ENCODE data around the gene PPP2R2B. TPM values are rescaled to one million over a fixed set of nuclear protein-coding genes. Genes with fewer than 3 reads are reported as not detected.

The PPP2R2B gene
- total RNA-seq, 2 donors from 2014 or later = 9.5 to 29.8 TPM

GRCh38 chr5:146818822-146819221, 59.7 kb downstream of the PPP2R2B start:
- Histone ChIP-seq H3K9me3 (no peaks in the 10 kb centered on the region), H3K36me3 (no peaks in the 10 kb centered on the region), H3K4me3 (no peak overlapping the region), H3K27me3 (replicated peaks; ENCODE audit: insufficient read depth) (no peaks in the 10 kb centered on the region), H3K4me1 (ENCODE audit: control insufficient read depth in 1 of 2, low read depth in 2 of 2) (peaks cover 0 to 23% of the 10 kb centered on the region in 2 donors), H3K27ac (no peak overlapping the region)
- DNase-seq (ENCODE audit: low spot score) (no peak), ATAC-seq (ENCODE audit: insufficient number of reproducible peaks, low FRiP score, low read depth) (no peak)
- no peak for TF ChIP-seq CTCF (IDR thresholded peaks at IDR 0.05)

GRCh38 chr5:146817973-146818372, 60.6 kb downstream of the PPP2R2B start:
- H3K36me3 ChIP-seq = no peaks in the 10 kb centered on the region
- TF ChIP-seq CTCF (IDR thresholded peaks at IDR 0.05) = no peak
- H3K9me3 ChIP-seq = no peaks in the 10 kb centered on the region
- DNase-seq (ENCODE audit: low spot score) (no peak), ATAC-seq (ENCODE audit: insufficient number of reproducible peaks, low FRiP score, low read depth) (no peak)
- H3K4me3 ChIP-seq = no peak overlapping the region
- no peaks in the 10 kb centered on the region for H3K27me3 ChIP-seq (replicated peaks; ENCODE audit: insufficient read depth)
- H3K27ac ChIP-seq = no peak overlapping the region
- H3K4me1 ChIP-seq (ENCODE audit: control insufficient read depth in 1 of 2, low read depth in 2 of 2) = peaks cover 0 to 19% of the 10 kb centered on the region in 2 donors

- H3K9me3 ChIP-seq = no peaks in the 10 kb centered on the region
- ATAC-seq (ENCODE audit: insufficient number of reproducible peaks, low FRiP score, low read depth) (no peak), DNase-seq (ENCODE audit: low spot score) (no peak)
- H3K36me3 ChIP-seq = no peaks in the 10 kb centered on the region
- H3K27ac ChIP-seq = no peak overlapping the region
- TF ChIP-seq CTCF (IDR thresholded peaks at IDR 0.05) = no peak
- H3K4me1 ChIP-seq (ENCODE audit: control insufficient read depth in 1 of 2, low read depth in 2 of 2) = peaks cover 0 to 9% of the 10 kb centered on the region in 2 donors
- H3K27me3 ChIP-seq (replicated peaks; ENCODE audit: insufficient read depth) = no peaks in the 10 kb centered on the region
- no peak overlapping the region for H3K4me3 ChIP-seq
Observed at GRCh38 chr5:146816775-146817387, 61.7 kb downstream of the PPP2R2B start.

- Histone ChIP-seq H3K4me1 (ENCODE audit: control insufficient read depth in 1 of 2, low read depth in 2 of 2) (peaks cover 0 to 9% of the 10 kb centered on the region in 2 donors), H3K36me3 (no peaks in the 10 kb centered on the region), H3K4me3 (no peak overlapping the region), H3K27me3 (replicated peaks; ENCODE audit: insufficient read depth) (no peaks in the 10 kb centered on the region), H3K27ac (no peak overlapping the region), H3K9me3 (no peaks in the 10 kb centered on the region)
- no peak for TF ChIP-seq CTCF (IDR thresholded peaks at IDR 0.05)
- DNase-seq (ENCODE audit: low spot score) (no peak), ATAC-seq (ENCODE audit: insufficient number of reproducible peaks, low FRiP score, low read depth) (no peak)
Observed at GRCh38 chr5:146815411-146815810, 63.1 kb downstream of the PPP2R2B start.

- Histone ChIP-seq H3K27me3 (replicated peaks; ENCODE audit: insufficient read depth) (no peaks in the 10 kb centered on the region), H3K36me3 (no peaks in the 10 kb centered on the region), H3K4me1 (ENCODE audit: control insufficient read depth in 1 of 2, low read depth in 2 of 2) (peaks cover 0 to 3% of the 10 kb centered on the region in 2 donors), H3K27ac (no peak overlapping the region), H3K9me3 (no peaks in the 10 kb centered on the region), H3K4me3 (no peak overlapping the region)
- no peak for TF ChIP-seq CTCF (IDR thresholded peaks at IDR 0.05)
- ATAC-seq (ENCODE audit: insufficient number of reproducible peaks, low FRiP score, low read depth) = no peak
- DNase-seq (ENCODE audit: low spot score) = no peak
Observed at GRCh38 chr5:146813346-146814157, 65.0 kb downstream of the PPP2R2B start.

Data from thoracic aorta (tissue), 2 donors.